HG03460 (cell line): Measurements from ENCODE around the gene USP25.
"Not testable (repeated sequence)": the region's sequence is repeated elsewhere in the genome, so short reads cannot be mapped to it uniquely, and the experiment has no call there.

ENCODE experiments used
- ATAC-seq: cut with Tn5 transposase; IDR thresholded peaks from one replicate; pipeline ENCODE4 v1.9.1; 2021; ENCODE audit not compliant: unreplicated experiment

USP25 gene

DNA sequence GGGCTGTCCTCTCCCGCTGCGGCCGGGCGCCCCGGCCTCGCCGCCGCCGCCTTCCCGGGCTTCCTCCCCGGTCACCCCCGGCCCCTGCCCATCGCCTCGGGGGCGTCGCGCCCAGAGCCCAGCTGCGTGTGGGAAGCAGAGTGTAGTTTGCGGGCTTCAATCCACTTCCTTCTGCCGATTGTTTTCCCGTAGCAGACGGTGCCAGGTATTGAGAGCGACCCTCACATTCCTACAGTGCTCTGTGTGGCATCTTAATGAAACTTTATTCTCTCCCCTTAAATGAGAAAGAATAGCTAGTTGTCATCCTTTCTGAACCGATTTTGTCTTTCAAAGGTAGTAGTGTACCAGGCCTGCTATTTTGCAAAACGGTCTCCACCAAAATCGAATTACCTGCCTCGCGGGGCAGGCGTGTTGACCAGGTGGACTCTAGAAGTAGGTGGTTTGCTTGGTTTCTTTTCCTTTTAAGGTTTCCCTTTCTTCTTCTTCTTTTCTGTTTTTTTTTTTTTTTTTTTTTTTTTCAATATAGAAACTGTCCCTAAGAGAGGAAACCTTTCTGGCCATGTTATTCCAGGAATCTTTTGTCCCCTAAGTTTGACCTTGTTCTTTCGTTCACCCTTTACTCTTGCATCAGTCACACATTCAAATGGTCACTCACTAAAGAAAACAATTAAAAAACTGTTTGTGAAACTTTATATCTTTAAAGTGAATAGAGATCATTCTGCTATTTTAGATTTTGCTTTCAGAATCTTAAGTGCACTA lies 881 bp downstream of the USP25 start:
- no peak for ATAC-seq

DNA sequence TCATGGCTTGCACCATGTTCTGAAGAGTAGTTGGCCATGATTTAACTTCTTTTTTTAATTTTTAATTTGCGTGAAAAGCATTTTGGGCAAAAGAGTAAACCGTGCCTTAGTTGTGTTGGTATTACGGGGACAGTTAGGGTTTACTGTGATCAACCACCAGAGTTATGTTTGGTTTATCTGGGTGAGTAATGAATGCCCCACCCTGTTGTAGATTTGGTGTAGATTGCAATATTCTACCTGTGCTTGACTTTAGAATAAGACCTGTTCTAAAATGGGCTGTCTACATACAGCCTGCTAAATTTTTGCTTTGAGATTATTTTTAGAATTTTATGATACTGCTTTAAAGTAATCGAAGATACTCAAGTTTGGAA lies 1.4 kb downstream of the USP25 start:
- ATAC-seq: no peak

- peak; percentile 51 for ATAC-seq
Observed at GRCh38 chr21:15732290-15732995, 2.7 kb downstream of the USP25 start.

- ATAC-seq: no peak
Observed at GRCh38 chr21:15732996-15733329, 3.2 kb downstream of the USP25 start.

GRCh38 chr21:15735409-15735808 lies 5.6 kb downstream of the USP25 start:
- no peak for ATAC-seq

DNA sequence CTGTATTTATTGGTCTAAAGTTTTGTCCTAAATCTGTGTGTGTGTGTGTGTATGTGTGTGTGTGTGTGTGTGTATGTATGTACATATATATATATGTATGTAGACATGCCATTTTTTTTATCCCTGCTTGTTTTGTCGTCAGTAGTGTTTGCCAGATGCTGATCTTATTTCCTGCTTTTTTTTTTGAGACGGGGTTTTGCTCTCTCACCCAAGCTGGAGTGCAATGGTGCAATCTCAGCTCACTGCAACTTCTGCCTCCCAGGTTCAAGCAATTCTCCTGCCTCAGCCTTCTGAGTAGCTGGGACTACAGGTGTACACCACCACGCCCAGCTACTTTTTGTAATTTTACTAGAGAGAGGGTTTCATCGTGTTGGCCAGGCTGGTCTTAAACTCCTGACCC lies 6.1 kb downstream of the USP25 start:
- ATAC-seq: not testable (repeated sequence)

DNA sequence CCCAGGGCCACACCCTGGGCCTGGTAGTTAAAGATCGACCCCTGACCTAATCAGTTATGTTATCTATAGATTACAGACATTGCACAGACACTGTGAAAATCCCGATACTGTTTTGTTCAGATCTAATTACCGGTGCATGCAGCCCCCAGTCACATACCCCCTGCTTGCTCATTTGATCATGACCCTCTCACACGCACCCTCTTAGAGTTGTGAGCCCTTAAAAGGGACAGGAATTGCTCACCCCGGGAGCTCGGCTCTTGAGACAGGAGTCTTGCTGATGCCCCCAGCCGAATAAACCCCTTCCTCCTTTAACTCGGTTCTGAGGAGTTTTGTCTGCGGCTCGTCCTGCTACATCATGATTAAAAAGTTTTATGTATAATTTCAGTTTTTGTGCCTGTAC lies 9.0 kb downstream of the USP25 start:
- not testable (repeated sequence) for ATAC-seq

DNA sequence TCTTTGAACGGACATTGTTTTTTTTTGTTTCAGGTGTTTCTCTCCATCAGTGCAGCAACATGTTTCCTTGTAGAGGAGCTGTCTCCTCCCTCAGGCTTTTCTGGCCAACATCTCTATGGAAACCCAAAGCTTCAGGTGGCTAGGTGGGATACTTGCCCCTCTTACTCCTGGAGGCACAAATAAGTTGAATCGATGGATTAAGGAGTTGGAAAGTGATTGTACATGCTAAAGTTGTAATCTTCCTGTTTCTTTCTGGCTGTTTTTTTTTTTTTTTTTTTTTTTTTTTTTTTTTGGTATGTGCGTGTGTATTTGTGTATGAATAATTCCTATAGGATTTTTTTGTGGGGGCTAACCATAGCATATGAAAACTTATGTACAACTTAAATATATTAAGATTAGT lies 10.6 kb downstream of the USP25 start:
- no peak for ATAC-seq

DNA sequence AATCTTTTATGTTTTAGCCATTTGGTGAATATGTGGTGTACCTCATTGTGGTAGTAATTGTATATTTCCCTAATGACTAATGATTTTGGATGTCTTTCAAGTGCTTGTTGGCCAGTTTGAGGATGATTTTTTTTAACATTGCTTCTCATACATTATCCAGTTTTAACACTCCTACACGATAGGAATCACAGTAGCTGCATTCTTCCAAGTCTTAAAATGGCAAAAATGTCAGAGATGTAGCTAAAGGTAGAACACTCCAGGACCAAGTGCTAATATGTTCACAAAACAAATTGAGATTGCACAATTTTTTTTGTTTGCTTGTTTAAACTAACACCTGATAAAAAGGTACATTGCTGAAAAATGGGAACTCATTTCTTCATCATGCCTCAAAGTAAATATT lies 11.7 kb downstream of the USP25 start:
- no peak for ATAC-seq

DNA sequence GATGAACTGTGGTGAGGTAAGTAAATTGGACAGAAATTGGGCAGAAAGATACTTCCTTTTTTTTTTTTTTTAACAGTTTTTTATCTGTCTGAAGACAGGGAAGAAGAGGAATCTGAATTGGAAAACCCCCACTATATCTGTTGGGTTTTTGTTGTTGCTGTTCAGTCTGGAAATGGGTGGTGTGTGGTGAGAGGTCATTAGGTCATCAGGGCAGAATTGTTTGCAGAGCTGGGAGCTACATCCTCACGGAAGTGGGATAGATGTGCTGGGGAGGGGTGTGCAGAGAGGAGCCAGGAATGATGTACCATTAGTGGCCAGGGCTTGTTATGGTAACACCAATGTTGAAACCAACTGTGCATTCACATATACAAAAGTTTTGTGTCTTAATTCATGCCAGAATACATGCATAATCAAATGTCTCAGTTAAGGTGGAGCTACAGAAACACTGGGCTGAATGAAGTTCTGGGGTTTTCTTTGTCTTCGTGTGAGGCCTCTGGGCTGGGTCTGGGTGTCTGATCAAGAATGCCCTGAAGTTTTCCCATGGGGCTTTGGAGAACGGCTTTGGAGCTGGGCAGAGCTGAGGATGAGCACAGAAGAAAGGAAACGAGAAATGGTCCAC lies 12.4 kb downstream of the USP25 start:
- ATAC-seq: no peak

DNA sequence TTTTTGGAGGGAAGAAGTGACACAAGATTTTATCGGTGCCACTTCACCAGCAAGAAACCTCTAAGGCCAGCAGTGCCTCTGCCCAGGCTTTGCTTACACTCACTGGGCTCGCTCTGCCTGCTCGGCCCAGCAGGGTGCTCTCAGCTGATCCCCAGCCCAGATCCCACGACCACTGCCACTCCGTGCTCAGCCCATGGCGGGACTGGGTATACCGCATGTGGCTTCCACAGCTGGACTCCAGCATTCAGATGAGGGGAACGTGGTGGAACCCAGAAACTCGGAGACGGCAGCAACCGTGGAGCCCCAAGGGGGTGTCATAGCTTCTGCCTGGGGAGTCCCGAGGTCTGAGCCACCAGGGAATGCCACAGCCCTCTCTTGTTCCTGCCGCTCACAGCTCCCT lies 12.9 kb downstream of the USP25 start:
- ATAC-seq: no peak

DNA sequence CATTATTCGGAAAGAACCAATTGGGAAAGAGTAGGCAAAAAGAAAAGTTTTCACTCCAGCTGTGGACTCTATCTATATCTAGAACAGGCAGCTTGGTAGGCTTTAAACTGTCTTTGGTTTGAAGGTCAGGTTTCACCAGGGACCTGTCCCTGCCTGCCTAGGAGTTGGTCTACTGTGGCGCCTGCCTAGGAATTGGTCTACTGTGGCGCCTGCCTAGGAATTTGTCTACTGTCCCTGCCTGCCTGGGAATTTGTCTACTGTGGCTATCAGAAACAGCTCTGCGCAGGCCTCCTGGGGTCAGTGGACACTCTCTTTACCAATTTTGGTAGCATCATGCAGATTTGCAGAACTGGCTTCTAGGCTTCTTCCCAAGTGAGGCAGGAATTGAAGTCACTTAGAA lies 13.8 kb downstream of the USP25 start:
- no peak for ATAC-seq

DNA sequence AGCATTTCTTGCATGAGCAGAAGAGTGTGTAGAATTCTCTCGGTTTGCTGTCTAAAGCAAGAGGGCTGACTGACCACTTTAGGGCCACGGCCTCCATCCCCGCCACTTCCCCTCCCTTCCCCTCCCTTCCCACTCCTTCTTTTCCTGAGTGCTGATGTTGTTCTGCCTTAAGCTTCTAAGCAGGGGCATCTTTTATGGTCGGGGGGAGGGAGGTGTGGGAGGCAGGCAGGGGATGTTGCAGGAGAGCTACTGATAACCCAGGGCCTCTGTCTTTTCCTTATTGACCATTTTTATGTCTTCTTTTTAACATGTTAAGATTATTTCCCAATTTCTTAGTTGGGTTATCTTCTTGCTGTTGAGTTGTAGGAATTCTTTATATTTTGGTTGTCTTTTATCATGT lies 15.1 kb downstream of the USP25 start:
- ATAC-seq: no peak

DNA sequence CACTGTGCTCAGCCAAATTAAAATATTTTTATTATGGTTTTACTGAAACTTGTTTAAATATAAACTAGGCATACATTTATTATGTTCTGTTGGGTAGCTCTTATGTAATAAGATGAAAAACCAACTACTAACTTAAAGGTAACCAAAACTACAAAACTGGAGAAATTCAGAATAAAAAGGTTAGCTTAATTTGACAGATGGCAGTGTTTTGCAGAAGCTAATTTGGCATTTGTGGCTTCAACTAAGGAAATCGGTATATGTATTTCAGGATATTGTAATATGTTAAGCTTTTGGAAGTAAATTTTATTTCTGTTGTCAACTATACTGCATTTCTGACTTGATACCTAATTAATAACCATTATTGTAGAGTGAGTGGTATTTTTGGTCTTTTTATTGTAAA lies 18.8 kb downstream of the USP25 start:
- ATAC-seq: no peak

DNA sequence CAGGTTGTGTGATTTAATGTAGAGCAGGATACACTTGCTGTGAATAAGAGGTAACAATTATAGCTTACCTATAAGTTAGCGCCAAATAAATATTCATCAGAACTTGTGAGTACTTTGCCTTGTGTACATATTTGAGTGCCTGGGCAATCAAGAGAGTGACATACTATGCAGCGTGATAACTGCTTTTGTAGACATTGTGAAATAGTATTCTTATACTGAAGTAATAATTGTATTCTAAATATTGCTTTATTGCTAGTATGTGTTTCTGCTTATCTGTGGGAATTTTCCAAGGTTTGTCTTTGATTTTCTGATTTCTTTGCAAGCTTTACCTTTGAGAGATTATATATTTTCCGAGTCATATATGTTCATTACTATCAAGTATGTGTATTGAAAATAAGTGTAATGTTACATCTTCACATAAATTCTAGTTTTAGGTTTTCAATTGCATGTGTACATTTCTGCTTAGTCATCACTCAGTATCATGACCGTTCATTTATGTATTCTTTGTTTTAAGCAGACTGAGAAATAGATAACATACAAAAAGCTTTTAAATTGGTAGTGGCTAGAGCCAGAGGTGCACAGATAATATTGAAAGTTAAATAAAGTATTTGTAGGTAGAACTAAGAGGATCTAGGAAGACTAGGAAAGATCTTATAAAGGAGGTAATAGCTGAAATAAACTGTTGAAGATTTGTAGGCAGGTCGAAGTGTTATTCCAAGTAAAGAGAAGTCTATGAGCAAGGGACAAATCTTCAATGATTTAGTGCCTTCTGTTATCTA lies 19.5 kb downstream of the USP25 start:
- ATAC-seq: no peak

DNA sequence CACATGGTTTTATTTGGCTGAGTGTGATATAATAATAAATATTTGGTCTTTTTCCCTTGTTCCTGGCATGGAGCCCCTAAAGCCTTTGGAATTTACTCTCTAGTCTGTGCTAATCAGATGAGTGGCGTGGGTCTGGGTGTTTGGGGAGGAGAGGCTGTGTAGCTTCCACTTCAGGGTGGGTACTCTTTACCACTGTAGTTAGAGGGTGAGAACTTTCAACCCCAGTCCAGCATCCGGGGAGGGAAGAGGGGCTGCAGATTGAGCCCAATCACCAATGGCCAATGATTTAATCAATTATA lies 20.0 kb downstream of the USP25 start:
- no peak for ATAC-seq

- ATAC-seq: no peak
Observed at GRCh38 chr21:15751037-15751436, 21.3 kb downstream of the USP25 start.

DNA sequence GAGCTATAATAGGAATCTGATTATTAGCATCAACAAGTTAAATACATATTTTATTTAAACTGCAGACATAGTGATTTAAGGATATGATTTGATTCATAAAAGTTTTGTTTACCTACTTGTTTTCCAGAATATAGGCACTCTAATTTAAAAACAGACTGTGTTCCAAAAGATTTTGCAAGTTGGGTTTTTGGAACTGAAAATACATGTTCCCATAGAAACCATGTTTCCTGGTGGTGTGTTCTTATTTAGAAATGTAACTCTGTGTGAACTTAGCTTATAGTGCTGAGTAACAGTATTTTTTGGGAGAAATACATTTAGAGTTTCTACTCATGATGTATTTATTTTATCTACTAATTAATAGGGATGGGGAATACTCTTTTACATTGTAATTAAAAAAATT lies 21.8 kb downstream of the USP25 start:
- no peak for ATAC-seq

DNA sequence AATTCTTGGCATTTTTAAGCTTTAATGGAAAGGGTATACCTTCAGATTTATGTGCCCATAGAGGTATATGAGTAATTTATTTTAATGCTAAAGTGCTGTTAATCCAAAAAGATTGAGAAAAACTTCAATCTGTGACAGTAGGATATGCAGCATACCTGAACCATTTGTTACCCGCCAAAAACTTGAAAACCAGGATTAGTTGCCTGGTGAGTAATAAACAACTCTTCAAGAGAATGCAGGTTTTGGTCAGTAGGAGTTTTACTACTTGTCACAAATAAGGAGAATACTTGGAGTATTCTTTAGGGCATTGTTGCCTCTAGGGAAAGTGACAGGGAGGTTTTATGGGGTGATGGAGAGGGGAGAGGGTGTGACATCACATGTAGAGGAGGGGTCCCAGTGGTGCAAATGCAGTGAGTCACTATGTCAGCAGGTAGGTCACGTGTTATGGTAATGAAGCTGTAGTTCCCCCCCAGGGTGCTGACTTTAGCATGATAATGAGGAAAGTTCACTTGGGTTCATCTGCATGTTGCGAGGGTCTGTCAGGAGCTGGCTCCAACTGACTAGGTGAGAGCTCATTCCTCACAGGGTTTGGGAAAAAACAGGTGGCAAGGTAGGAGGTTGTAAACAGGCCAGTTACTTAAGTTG lies 23.1 kb downstream of the USP25 start:
- no peak for ATAC-seq

DNA sequence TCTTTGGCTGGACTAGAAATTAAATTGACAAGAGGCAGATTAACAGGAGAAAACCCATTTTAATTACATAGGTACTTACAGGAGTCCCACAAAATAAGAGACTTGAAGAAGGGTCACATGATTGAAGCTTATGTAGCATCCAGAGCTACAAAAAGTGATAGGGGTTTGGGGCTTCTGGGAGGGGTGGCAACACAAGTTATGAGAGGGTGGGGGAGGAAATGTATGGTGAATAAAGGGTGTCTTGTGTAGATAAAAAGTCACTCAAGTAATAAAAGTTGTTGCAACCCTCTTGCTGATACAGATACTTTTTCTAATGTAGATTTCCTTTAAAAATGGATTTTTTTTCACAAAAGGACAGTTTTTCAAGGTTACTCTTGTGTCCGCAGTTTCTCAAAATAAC lies 24.0 kb downstream of the USP25 start:
- ATAC-seq: no peak

DNA sequence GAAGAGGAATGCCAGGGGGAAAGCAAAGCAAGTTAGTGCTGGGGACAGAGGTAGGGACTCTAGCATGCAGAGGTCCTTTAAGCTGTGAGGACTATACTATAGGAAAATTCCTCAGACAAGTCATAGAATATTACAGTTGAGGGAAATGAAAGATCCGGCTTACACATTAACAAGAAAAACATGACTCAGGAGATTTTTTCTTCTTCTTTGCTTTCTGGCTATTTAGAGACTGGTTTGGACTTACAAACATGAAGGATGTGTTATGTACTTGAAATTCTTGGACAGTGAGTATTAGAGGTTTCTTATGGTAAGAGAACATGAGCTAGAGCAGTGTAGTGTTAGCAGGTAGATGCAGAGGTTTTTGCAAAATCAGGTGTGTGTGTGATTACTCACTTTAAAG lies 24.9 kb downstream of the USP25 start:
- no peak for ATAC-seq
